ENCODE results near the gene ZAP70.

ZAP70 gene

DNA sequence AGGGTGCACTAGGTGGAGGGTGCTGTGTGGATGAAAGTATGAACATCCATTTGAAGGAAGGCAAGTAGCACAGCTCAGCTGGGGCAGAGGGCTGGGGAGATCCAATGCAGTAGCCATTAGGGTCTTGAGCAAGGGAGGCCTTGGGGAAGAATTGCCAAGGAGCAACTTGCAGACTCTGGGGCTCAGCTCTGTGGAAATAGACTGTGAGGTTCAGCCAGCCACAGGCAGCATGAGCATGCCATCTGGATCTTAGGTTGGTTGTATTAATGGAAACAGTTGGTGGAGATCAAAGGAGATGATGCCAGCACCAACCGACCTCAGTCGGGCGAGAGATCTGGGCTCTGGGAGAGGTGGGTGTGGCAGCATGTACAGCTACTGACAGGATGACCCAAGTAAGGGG lies 5.6 kb downstream of the ZAP70 start:
- no peak overlapping the region for H3K4me3 ChIP-seq
- H3K9me3 ChIP-seq (ENCODE audit: low read depth, low read length), result no peaks in the 10 kb centered on the region
- DNase-seq (ENCODE audit: low read depth, low spot score), result no peak
- H3K9ac ChIP-seq (ENCODE audit: insufficient read length), result no peak overlapping the region
- no peaks in the 10 kb centered on the region for H3K36me3 ChIP-seq (ENCODE audit: insufficient read depth, low read length)
- no peak for TF ChIP-seq FOXP2 (optimal IDR thresholded peaks at IDR 0.05; ENCODE audit: control extremely low read depth, extremely low read length, insufficient read depth)
- no peak for TF ChIP-seq EZH2 (IDR thresholded peaks at IDR 0.05)
- no peak for TF ChIP-seq POLR2AphosphoS5 (IDR thresholded peaks at IDR 0.05; ENCODE audit: borderline replicate concordance, low read depth, low read length)
- H3K27ac ChIP-seq, result no peak overlapping the region

DNA sequence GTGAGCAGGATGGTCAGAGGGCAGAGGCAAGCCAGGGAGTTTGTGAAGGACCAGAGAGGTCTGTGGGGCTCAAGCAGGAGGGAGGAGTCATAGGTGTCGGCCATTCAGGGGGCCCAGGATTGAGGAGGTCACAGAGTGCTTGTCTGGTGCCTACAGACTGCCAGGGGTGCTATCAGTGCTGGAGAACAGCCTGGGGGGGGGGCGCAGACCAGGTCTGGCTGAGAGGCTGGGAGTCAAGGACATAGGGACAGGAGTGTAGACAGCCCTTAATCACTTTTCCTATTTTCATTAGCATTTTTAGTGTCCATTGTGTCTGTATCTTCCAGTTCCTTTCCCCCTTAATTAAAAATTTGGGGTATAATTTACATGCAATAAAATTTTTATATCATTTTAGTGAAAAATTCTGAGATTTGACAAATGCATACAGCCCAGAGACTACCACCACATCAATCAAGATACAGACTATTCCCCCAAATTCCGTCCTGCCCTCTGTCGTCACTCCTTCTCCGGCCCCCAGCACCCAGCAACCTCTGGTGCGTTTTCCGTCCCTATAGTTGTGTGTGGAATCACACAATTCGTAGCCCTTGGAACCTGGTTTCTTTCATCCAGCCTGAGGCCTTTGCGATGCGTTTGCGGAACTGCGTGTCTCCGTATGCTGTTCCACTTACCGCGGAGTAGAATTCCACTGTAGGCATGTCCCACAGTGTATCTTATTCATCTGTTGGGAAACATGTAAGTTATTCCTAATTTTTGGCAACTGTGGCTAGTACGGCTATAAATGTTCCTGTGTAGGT lies 6.2 kb downstream of the ZAP70 start:
- no peak overlapping the region for H3K4me3 ChIP-seq
- no peak for TF ChIP-seq FOXP2 (optimal IDR thresholded peaks at IDR 0.05; ENCODE audit: control extremely low read depth, extremely low read length, insufficient read depth)
- TF ChIP-seq POLR2AphosphoS5 (IDR thresholded peaks at IDR 0.05; ENCODE audit: borderline replicate concordance, low read depth, low read length), result no peak
- TF ChIP-seq EZH2 (IDR thresholded peaks at IDR 0.05), result no peak
- H3K36me3 ChIP-seq (ENCODE audit: insufficient read depth, low read length), result no peaks in the 10 kb centered on the region
- H3K27ac ChIP-seq, result no peak overlapping the region
- no peak overlapping the region for H3K9ac ChIP-seq (ENCODE audit: insufficient read length)
- DNase-seq (ENCODE audit: low read depth, low spot score), result no peak
- no peaks in the 10 kb centered on the region for H3K9me3 ChIP-seq (ENCODE audit: low read depth, low read length)

DNA sequence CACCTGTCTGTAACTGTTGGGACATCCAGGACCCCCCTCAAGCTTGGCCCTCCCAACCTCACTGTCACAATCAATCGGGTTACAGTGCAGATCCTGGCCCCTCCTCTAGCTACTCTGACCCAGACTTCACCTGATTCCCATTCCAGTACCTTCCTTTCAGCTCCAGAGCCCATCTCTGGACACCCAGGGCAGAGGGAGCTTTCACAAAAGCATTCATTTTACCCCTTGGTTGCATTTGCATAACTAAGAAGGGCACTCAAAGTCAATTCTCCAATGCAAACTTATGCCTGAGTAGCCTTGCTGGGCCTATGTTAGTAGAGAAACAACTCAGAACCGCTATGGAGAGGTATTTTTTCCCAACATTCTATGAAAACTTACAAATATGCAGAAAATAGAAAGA lies 7.4 kb downstream of the ZAP70 start:
- Histone ChIP-seq H3K9me3 (ENCODE audit: low read depth, low read length) (no peaks in the 10 kb centered on the region), H3K27ac (no peak overlapping the region), H3K9ac (ENCODE audit: insufficient read length) (no peak overlapping the region), H3K36me3 (ENCODE audit: insufficient read depth, low read length) (no peaks in the 10 kb centered on the region), H3K4me3 (no peak overlapping the region)
- TF ChIP-seq EZH2 (IDR thresholded peaks at IDR 0.05) (no peak), FOXP2 (optimal IDR thresholded peaks at IDR 0.05; ENCODE audit: control extremely low read depth, extremely low read length, insufficient read depth) (no peak), POLR2AphosphoS5 (IDR thresholded peaks at IDR 0.05; ENCODE audit: borderline replicate concordance, low read depth, low read length) (no peak)
- no peak for DNase-seq (ENCODE audit: low read depth, low spot score)

DNA sequence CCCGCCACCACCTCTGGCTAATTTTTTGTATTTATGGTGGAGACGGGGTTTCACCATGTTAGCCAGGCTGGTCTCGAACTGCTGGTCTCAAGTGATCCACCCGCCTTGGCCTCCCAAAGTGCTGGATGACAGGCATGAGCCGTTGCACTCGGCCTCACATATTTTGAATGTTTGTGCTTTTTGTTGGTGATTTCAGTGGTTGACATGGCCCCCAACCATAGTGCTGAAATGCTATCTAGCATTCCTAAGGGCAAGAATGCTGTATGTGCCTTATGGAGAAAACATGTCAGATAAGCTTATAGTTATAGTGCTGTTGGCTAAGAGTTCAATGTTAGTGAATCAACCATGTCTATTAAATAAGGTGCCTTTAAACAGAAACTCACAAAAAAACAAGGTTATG lies 8.9 kb downstream of the ZAP70 start:
- H3K4me3 ChIP-seq, result no peak overlapping the region
- H3K9ac ChIP-seq (ENCODE audit: insufficient read length), result no peak overlapping the region
- no peak overlapping the region for H3K27ac ChIP-seq
- no peaks in the 10 kb centered on the region for H3K9me3 ChIP-seq (ENCODE audit: low read depth, low read length)
- TF ChIP-seq FOXP2 (optimal IDR thresholded peaks at IDR 0.05; ENCODE audit: control extremely low read depth, extremely low read length, insufficient read depth) (no peak), POLR2AphosphoS5 (IDR thresholded peaks at IDR 0.05; ENCODE audit: borderline replicate concordance, low read depth, low read length) (no peak), EZH2 (IDR thresholded peaks at IDR 0.05) (no peak)
- no peak for DNase-seq (ENCODE audit: low read depth, low spot score)
- H3K36me3 ChIP-seq (ENCODE audit: insufficient read depth, low read length), result no peaks in the 10 kb centered on the region

DNA sequence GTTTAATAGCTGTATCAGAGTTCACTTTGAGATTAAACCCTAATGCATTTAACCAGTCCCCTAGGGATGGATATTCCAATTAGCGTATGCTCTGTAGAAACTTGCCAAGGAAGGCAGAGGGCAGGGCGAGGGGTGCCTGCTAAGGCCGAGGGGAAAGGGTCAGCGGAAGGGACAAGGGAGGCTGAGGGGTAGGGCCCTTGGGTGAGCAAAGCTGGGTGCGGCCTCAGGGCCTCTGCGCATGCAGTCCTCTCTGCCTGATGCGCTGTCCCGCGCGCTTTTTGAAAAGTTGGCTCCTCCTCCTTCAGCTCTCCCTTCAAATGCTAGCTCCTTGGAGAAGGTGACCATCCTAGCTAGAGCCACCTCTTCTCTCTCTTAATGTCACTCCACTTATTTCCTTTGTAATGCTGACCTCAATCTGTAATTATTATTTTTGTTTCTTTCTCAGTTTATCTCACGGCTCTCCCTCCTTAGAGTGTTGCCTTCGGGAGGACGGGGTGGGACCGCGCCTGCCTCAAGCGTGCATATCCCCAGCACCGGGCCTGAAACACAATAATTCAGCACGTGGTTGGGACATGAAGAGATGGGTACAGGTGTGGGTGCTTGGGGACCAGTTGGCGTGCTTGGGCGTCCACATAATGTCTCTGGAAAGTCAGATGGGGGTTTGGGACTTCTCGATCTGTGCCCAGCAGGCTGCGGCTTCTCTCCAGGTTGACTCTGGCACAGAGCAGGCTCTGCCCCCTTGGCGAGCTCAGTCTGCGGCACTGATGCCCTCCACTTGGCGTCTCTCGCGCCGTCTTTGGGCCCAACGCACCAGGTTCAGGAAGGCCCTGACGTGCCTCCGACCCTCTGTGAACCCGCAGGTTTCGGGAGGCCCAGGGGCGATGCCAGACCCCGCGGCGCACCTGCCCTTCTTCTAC lies 10.0 kb downstream of the ZAP70 start:
- DNase-seq (ENCODE audit: low read depth, low spot score), result no peak
- no peak overlapping the region for H3K27ac ChIP-seq
- TF ChIP-seq POLR2AphosphoS5 (IDR thresholded peaks at IDR 0.05; ENCODE audit: borderline replicate concordance, low read depth, low read length), result no peak
- TF ChIP-seq FOXP2 (optimal IDR thresholded peaks at IDR 0.05; ENCODE audit: control extremely low read depth, extremely low read length, insufficient read depth), result no peak
- no peak overlapping the region for H3K4me3 ChIP-seq
- H3K9ac ChIP-seq (ENCODE audit: insufficient read length), result no peak overlapping the region
- H3K36me3 ChIP-seq (ENCODE audit: insufficient read depth, low read length), result no peaks in the 10 kb centered on the region
- no peaks in the 10 kb centered on the region for H3K9me3 ChIP-seq (ENCODE audit: low read depth, low read length)

DNA sequence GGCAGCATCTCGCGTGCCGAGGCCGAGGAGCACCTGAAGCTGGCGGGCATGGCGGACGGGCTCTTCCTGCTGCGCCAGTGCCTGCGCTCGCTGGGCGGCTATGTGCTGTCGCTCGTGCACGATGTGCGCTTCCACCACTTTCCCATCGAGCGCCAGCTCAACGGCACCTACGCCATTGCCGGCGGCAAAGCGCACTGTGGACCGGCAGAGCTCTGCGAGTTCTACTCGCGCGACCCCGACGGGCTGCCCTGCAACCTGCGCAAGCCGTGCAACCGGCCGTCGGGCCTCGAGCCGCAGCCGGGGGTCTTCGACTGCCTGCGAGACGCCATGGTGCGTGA lies 10.7 kb downstream of the ZAP70 start:
- Histone ChIP-seq H3K4me3 (no peak overlapping the region), H3K9me3 (ENCODE audit: low read depth, low read length) (no peaks in the 10 kb centered on the region), H3K27ac (no peak overlapping the region), H3K36me3 (ENCODE audit: insufficient read depth, low read length) (no peaks in the 10 kb centered on the region), H3K9ac (ENCODE audit: insufficient read length) (no peak overlapping the region)
- TF ChIP-seq EZH2 (IDR thresholded peaks at IDR 0.05), result no peak
- TF ChIP-seq FOXP2 (optimal IDR thresholded peaks at IDR 0.05; ENCODE audit: control extremely low read depth, extremely low read length, insufficient read depth), result no peak
- no peak for TF ChIP-seq POLR2AphosphoS5 (IDR thresholded peaks at IDR 0.05; ENCODE audit: borderline replicate concordance, low read depth, low read length)
- DNase-seq (ENCODE audit: low read depth, low spot score), result no peak

DNA sequence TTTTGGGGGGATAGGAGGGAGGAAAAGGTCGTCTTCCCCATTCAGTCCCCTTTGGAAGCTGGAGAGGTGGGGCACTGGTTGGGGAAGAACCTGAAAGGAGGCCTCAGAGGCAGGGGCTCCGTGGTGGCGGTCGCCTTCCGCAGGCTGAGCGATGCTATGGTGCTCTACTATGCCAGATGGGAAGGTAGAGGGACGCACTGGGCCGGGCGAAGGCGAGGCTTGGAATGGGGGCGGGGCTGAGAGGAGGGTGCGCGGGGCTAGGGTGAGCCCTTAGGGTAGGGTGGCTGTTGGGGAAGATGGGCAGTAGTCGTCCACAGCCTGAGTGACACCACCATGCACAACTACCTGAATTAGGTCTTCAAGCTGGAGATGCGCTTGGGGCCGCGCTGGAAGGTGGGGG lies 11.1 kb downstream of the ZAP70 start:
- no peak overlapping the region for H3K27ac ChIP-seq

DNA sequence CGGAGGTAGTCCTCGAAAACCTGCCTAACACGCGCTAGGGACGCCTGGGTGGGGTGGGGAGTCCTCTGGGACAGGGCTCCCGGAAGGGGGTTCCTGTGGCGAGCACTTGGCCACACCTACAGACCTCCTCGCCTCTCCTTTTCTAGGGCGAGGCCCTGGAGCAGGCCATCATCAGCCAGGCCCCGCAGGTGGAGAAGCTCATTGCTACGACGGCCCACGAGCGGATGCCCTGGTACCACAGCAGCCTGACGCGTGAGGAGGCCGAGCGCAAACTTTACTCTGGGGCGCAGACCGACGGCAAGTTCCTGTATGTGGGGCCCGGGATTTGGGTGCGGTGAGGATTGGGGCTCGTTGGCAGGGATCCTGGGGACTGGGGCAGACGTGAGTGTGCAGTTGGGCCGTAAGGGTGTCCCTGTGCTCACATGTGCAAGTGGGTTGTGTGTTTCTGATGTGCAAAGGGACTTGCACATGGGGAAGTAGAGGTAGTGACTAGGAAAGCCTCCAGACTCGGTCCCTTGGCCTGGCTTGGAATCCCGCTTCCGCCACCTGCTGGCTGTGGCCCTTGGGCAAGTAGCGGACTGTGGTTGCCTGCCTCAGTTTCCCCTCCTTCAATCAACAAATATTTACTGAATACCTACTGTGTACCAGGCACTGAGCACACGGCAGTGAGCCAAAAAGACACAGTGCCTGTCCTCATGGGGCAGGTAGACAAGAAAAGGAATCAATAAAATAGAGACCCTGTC lies 11.7 kb downstream of the ZAP70 start:
- Histone ChIP-seq H3K36me3 (ENCODE audit: insufficient read depth, low read length) (no peaks in the 10 kb centered on the region), H3K9ac (ENCODE audit: insufficient read length) (no peak overlapping the region), H3K27ac (no peak overlapping the region), H3K4me3 (no peak overlapping the region), H3K9me3 (ENCODE audit: low read depth, low read length) (no peaks in the 10 kb centered on the region)
- DNase-seq (ENCODE audit: low read depth, low spot score), result no peak
- TF ChIP-seq FOXP2 (optimal IDR thresholded peaks at IDR 0.05; ENCODE audit: control extremely low read depth, extremely low read length, insufficient read depth) (no peak), EZH2 (IDR thresholded peaks at IDR 0.05) (no peak), POLR2AphosphoS5 (IDR thresholded peaks at IDR 0.05; ENCODE audit: borderline replicate concordance, low read depth, low read length) (no peak)

More for the DNA sequence above, 11.1 kb downstream of the ZAP70 start:
- DNase-seq (ENCODE audit: low read depth, low spot score), result no peak
- Histone ChIP-seq H3K9ac (ENCODE audit: insufficient read length) (no peak overlapping the region), H3K4me3 (no peak overlapping the region), H3K36me3 (ENCODE audit: insufficient read depth, low read length) (no peaks in the 10 kb centered on the region), H3K9me3 (ENCODE audit: low read depth, low read length) (no peaks in the 10 kb centered on the region)
- TF ChIP-seq FOXP2 (optimal IDR thresholded peaks at IDR 0.05; ENCODE audit: control extremely low read depth, extremely low read length, insufficient read depth) (no peak), EZH2 (IDR thresholded peaks at IDR 0.05) (no peak), POLR2AphosphoS5 (IDR thresholded peaks at IDR 0.05; ENCODE audit: borderline replicate concordance, low read depth, low read length) (no peak)

Measured in SK-N-MC (cell line).